Mucosa of descending colon (tissue), 3 donors: ENCODE data around the gene ANKRD13B. TPM values are rescaled to one million over a fixed set of nuclear protein-coding genes. Genes with fewer than 3 reads are reported as not detected.

ENCODE experiments used
- ATAC-seq: fragments of 200-7000 bp; cut with Tn5 transposase; one replicate; pipeline ENCODE4 v1.9.1; 2020; ENCODE audit warnings: mild to moderate bottlenecking, moderate library complexity
- DNase-seq, 3 donors: peaks; one replicate each; pipeline ENCODE4 v3.0.0-alpha.2; 2020
- H3K36me3 ChIP-seq: fragments of 200-600 bp; one replicate; pipeline ENCODE4 v1.8.0; 2021; ENCODE audit warnings: low read depth, mild to moderate bottlenecking
- H3K4me1 ChIP-seq: fragments of 200-600 bp; one replicate; pipeline ENCODE4 v1.8.0; 2021; ENCODE audit warnings: low read depth, mild to moderate bottlenecking
- H3K4me3 ChIP-seq: fragments of 200-600 bp; one replicate; pipeline ENCODE4 v1.8.0; 2021; ENCODE audit warnings: mild to moderate bottlenecking
- H3K9me3 ChIP-seq: fragments of 200-600 bp; one replicate; pipeline ENCODE4 v1.8.0; 2021; ENCODE audit warnings: mild to moderate bottlenecking
- intact Hi-C, 2 donors: fragments of 100-400 bp; cut with DNase I in 1 of 2; cut with micrococcal nuclease in 1 of 2; formaldehyde crosslinking; loops; one replicate each; pipeline versions ENCODE4 v1.11.0 to v1.11.1; 2022; cut with DNase I, micrococcal nuclease
- total RNA-seq, 3 donors: library from RNA; stranded (reverse); fragmentation: NEBNext Ultra II Directional in 2 of 3; extraction: Animal tissue kit (Norgen Biotek cat#: 25700) in 2 of 3; gene quantifications; one replicate each; pipeline versions ENCODE4 v1.2.1 to v1.2.4, GENCODE V29; 2021 to 2023
- TF ChIP-seq, protein P1 (sequence below): fragments of 200-600 bp; IDR thresholded peaks from one replicate; pipeline ENCODE4 v1.8.0; 2022; ENCODE audit warnings: antibody characterized with exemption, mild to moderate bottlenecking
- donor health status: DM: no; HTN: no; CAD: no; lungs with moderate emphysema.
- donor health status: DM: no; HTN: no; CAD: no.
- donor health status: DM: no; HTN: yes; CAD: no.

Gene ANKRD13B
- total RNA-seq, 3 donors from 2014 or later = 2.2 to 11.2 (median 3.3) TPM

DNA sequence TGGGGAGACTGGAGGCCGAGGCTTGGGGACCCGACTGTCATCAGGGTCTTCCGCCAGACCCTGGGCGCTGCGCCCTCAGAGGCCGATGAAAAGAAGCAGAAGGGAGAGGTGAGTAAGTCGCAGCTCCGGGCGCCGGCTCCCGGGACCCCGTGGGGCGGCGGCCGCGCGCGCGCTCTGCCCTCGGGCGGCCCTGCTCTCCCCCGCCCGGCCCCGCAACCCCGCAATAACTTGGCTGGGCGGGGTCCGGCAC lies 25.7 kb upstream of the ANKRD13B start:
- peak in 1 of 3 donors; percentile 47 for DNase-seq
- TF ChIP-seq, protein P1, sequence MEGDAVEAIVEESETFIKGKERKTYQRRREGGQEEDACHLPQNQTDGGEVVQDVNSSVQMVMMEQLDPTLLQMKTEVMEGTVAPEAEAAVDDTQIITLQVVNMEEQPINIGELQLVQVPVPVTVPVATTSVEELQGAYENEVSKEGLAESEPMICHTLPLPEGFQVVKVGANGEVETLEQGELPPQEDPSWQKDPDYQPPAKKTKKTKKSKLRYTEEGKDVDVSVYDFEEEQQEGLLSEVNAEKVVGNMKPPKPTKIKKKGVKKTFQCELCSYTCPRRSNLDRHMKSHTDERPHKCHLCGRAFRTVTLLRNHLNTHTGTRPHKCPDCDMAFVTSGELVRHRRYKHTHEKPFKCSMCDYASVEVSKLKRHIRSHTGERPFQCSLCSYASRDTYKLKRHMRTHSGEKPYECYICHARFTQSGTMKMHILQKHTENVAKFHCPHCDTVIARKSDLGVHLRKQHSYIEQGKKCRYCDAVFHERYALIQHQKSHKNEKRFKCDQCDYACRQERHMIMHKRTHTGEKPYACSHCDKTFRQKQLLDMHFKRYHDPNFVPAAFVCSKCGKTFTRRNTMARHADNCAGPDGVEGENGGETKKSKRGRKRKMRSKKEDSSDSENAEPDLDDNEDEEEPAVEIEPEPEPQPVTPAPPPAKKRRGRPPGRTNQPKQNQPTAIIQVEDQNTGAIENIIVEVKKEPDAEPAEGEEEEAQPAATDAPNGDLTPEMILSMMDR = no peak
- ATAC-seq = peak; percentile 14
- Histone ChIP-seq H3K36me3 (no peaks in the 10 kb centered on the region), H3K4me1 (peaks cover 27% of the 10 kb centered on the region), H3K9me3 (no peaks in the 10 kb centered on the region), H3K4me3 (peak overlapping the region; percentile 41)
- intact Hi-C loops = no loop called here

DNA sequence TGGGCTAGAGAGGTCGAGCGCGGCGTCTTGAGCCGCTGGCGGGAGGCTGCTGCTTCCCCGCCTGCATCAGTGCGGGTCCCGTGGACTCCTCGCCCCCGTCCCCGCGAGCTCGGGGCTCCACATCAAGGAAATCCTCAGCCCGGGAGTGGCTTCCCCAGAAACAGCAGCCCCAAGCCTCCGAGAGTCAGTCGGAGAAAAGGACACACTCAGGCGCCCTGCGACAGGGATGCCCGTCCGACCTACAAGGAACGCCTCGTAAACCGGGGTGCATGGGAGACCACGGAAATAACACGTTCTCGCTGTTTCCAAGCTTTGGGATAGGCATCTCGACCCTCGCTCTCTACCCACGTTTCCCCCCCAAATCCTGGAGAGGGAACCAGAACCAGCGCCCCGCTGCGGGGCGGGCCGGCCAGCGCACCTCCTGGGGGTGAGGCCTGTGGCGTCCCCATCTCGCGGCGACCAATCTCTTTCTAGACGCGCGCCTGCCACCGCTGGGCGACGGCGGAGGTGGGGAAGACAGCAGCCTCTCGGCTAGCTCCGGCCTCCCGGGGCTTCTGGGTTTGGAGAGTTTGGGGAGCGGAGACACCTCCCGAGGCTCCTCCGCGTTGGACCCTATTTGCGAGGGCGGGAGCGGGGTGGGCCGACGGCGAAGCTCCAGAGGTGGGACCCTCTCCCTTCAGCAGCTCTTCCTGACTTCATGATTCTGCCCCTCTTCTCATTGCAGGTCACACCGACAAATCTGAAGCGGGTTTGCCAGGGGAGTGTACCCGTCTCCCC lies 25.2 kb upstream of the ANKRD13B start:
- peaks cover 27% of the 10 kb centered on the region for H3K4me1 ChIP-seq
- DNase-seq (peak; percentile 72 to 90 (median 86)), ATAC-seq (peak; percentile 60)
- intact Hi-C loops = no loop called here
- TF ChIP-seq, protein P1 = peak; percentile 27
- no peaks in the 10 kb centered on the region for H3K36me3 ChIP-seq
- H3K4me3 ChIP-seq = peak overlapping the region; percentile 41
- no peaks in the 10 kb centered on the region for H3K9me3 ChIP-seq

DNA sequence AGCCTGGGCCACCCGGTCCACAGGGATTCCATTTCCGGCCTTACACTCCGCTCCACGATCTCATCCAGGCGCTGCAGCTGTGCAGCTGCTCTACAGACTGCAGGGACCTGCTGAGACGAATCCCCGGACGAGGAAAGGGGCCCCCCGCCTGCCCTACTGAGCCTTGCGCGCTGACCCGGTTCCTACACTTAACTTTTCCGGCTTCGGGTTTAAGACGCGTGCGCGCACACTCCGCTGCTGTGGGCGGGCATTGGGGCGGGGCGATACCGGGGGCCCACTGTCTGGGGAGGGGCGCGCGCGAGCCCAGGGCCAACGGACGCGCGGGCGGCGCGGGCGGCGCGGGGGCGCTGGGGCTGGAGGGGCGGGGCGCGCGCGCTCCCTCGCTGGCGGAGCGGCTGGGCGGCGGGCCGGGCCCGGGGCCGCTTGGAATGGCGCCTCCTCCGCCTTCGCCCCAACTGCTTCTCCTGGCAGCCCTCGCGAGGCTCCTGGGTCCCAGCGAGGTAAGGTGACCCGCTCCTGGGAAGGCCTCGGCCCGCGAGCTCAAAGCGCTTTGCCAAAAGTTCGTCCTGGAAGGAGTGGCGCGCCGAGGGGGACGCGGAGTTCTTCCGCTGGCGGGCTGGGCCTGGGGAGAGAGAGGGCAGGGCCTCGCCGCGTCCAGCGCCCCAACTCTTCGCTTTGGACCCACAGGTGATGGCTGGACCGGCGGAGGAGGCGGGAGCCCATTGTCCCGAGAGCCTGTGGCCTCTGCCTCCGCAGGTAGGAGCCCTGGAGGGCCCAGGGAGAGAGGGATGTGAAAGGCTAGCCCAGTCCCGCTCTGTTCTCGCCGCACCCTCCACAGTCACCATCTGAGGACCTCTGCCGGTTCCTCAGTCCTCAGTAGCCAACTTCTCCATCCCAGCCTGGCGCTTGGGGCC lies 24.3 kb upstream of the ANKRD13B start, which contains the start of gene TP53I13:
TSS of gene TP53I13 (plus strand) at position 371 of the 914 bp plus-strand sequence. CDS start at position 429, 58 bp downstream.
- peaks cover 27% of the 10 kb centered on the region for H3K4me1 ChIP-seq
- intact Hi-C loops = no loop called here
- no peaks in the 10 kb centered on the region for H3K36me3 ChIP-seq
- DNase-seq (peak; percentile 94 to 95 (median 95)), ATAC-seq (peak; percentile 63)
- TF ChIP-seq, protein P1 = no peak
- H3K9me3 ChIP-seq = no peaks in the 10 kb centered on the region
- peak within 1 kb of the TSS; percentile 41 for H3K4me3 ChIP-seq

DNA sequence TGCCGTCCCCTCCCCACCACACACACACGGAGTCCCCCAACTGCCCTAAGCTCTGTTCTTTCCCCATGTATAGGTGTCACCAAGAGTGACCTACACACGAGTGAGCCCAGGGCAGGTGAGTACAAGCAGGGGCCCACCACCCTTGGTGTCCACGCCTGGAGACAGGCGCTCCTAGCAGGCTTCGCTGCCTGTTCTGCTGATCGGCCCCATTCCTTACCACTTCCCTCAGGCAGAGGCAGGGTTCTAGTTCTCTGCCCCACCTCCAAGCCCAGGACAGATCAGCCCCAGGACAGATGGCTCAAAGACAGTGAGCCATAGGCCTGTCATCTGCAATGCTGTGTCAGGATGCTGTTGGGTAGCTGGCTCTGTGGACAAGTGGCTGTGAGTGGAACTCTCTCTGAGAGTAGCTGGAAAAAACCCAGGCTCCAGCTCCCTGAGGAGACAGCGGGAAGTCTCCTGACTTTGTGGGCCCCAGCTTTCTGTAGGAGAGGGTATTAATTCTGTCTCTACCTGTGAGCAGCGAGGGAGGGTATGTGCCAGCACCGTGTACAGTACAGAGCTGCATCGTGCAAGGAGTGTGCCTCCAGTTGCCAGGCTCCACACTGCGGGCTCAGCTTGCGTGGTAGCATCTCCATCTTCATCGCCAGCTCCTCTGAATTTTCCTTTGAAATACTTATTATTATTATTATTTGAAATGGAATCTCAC lies 23.5 kb upstream of the ANKRD13B start:
- Histone ChIP-seq H3K9me3 (no peaks in the 10 kb centered on the region), H3K4me1 (peaks cover 32% of the 10 kb centered on the region), H3K4me3 (peak overlapping the region; percentile 37), H3K36me3 (no peaks in the 10 kb centered on the region)
- TF ChIP-seq, protein P1 = no peak
- intact Hi-C loops = no loop called here
- DNase-seq = peak in 1 of 3 donors; percentile 39
- ATAC-seq = no peak

DNA sequence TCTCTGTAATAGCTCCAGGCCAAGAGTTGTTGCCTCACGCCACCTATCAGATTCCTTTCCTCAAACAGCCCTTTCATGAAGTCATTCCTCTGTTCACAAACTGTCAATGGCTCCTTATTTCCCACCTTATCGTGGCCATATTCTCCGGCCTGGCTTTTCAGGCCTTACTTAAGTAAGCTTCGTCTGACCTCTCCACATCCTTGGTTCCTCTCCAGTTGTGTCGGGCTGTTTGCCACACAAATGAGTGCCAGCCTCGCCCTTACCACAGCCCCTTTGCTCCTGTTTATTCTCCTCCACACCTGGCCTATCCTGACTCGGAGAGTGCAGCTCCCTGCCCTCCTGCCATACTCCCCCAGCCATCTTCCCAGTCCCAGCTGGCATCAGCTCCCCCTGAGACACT lies 22.4 kb upstream of the ANKRD13B start:
- DNase-seq (peak; percentile 41 to 53 (median 47)), ATAC-seq (no peak)
- H3K4me3 ChIP-seq = no peak overlapping the region
- TF ChIP-seq, protein P1 = no peak
- intact Hi-C loops = no loop called here
- H3K36me3 ChIP-seq = no peaks in the 10 kb centered on the region
- peaks cover 28% of the 10 kb centered on the region for H3K4me1 ChIP-seq
- H3K9me3 ChIP-seq = no peaks in the 10 kb centered on the region
